Osteocyte (in vitro differentiated cells): ENCODE measurements around the gene ATP8B4. TPM values are rescaled to one million over a fixed set of nuclear protein-coding genes. Genes with fewer than 3 reads are reported as not detected.

Experiments used
- DNase-seq: peaks from one replicate; pipeline ENCODE4 v3.0.0; 2021; ENCODE audit warnings: mixed read lengths; ENCODE audit not compliant: unreplicated experiment; ENCODE audit errors: extremely low spot score
- H3K27ac Mint-ChIP-seq: one replicate; pipeline ENCODE4 v1.8.0; 2021; ENCODE audit warnings: mild to moderate bottlenecking, mixed read lengths; ENCODE audit not compliant: unreplicated experiment
- H3K27me3 Mint-ChIP-seq: one replicate; pipeline ENCODE4 v1.8.0; 2021; ENCODE audit warnings: mixed read lengths; ENCODE audit not compliant: unreplicated experiment
- H3K36me3 Mint-ChIP-seq: one replicate; pipeline ENCODE4 v1.8.0; 2021; ENCODE audit warnings: mixed read lengths; ENCODE audit not compliant: unreplicated experiment
- H3K4me1 Mint-ChIP-seq: one replicate; pipeline ENCODE4 v1.8.0; 2021; ENCODE audit warnings: mixed read lengths; ENCODE audit not compliant: unreplicated experiment
- H3K4me3 Mint-ChIP-seq: one replicate; pipeline ENCODE4 v1.8.0; 2021; ENCODE audit warnings: mild to moderate bottlenecking, moderate library complexity, mixed read lengths; ENCODE audit not compliant: unreplicated experiment
- H3K9me3 Mint-ChIP-seq: one replicate; pipeline ENCODE4 v1.8.0; 2021; ENCODE audit warnings: mixed read lengths; ENCODE audit not compliant: unreplicated experiment
- total RNA-seq: library from RNA; stranded (reverse); gene quantifications from 2 replicates; pipeline ENCODE4 v1.2.1, GENCODE V29; 2021
- TF ChIP-seq, protein P1 (sequence below): fragments of 200-600 bp; sonication (generic); IDR thresholded peaks from 2 replicates; pipeline ENCODE4 v1.5.0; 2021; ENCODE audit warnings: antibody characterized with exemption, mild to moderate bottlenecking, moderate library complexity

ATP8B4 gene
- total RNA-seq, 1 donor from 2014 or later = not detected

DNA sequence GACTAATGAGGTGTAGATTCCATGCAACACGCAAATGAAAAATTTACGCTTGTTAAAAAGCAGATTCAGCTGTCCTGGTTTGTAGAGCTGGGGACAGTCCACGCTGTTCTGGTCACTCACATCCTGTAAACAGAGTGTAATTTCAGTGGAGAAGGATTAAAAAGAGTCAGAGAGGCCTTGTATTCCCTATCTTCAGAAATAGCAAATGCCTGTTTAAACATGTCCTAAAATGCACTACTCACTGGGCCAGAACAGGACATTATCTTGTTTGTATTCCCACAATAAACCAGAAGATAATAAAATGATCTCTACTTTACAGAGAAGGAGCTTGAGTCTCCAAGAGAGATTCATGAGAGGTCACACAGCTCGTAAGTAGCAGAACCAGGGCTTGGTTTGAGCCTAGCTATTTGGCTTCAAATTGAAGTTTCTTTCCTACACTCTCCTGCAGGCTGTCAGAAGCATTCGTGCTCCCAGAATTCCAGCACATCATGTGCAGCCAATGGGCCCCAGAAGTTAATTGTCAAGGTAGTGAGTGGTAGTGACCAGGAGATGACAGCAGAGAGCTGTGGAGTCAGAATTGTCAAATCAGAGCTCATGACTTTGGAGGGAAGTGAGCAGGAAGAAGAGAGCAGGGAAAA, 242.5 kb downstream of the ATP8B4 start:
- no peak for DNase-seq
- Mint-ChIP-seq H3K36me3 (no peaks in the 10 kb centered on the region), H3K4me3 (no peak overlapping the region), H3K27ac (no peak overlapping the region), H3K27me3 (peaks cover 3% of the 10 kb centered on the region), H3K4me1 (peaks cover 2% of the 10 kb centered on the region), H3K9me3 (no peaks in the 10 kb centered on the region)
- TF ChIP-seq, protein P1, sequence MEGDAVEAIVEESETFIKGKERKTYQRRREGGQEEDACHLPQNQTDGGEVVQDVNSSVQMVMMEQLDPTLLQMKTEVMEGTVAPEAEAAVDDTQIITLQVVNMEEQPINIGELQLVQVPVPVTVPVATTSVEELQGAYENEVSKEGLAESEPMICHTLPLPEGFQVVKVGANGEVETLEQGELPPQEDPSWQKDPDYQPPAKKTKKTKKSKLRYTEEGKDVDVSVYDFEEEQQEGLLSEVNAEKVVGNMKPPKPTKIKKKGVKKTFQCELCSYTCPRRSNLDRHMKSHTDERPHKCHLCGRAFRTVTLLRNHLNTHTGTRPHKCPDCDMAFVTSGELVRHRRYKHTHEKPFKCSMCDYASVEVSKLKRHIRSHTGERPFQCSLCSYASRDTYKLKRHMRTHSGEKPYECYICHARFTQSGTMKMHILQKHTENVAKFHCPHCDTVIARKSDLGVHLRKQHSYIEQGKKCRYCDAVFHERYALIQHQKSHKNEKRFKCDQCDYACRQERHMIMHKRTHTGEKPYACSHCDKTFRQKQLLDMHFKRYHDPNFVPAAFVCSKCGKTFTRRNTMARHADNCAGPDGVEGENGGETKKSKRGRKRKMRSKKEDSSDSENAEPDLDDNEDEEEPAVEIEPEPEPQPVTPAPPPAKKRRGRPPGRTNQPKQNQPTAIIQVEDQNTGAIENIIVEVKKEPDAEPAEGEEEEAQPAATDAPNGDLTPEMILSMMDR = no peak

DNA sequence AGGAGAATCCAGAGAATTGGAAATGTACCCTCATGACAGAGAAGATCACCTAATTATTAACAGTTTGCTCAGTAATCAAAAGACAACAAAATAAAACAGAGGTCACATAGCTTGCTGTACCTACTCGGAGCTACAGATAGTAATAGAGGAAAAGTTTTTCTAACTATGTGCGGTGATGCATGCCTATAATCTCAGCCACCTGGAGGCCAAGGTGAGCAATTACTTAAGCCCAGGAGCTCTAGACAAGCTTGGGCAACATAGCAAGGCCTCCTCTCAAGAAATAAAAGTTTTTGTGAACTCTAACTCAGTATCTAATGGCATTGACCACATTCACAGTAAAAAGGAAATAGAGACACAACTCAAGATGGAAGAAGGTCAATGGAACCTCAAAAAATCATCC, 243.6 kb downstream of the ATP8B4 start:
- H3K27me3 Mint-ChIP-seq = peaks cover 3% of the 10 kb centered on the region
- no peaks in the 10 kb centered on the region for H3K9me3 Mint-ChIP-seq
- no peak for DNase-seq
- TF ChIP-seq, protein P1 = no peak
- H3K36me3 Mint-ChIP-seq = no peaks in the 10 kb centered on the region
- no peak overlapping the region for H3K27ac Mint-ChIP-seq
- no peak overlapping the region for H3K4me3 Mint-ChIP-seq
- peaks cover 2% of the 10 kb centered on the region for H3K4me1 Mint-ChIP-seq

DNA sequence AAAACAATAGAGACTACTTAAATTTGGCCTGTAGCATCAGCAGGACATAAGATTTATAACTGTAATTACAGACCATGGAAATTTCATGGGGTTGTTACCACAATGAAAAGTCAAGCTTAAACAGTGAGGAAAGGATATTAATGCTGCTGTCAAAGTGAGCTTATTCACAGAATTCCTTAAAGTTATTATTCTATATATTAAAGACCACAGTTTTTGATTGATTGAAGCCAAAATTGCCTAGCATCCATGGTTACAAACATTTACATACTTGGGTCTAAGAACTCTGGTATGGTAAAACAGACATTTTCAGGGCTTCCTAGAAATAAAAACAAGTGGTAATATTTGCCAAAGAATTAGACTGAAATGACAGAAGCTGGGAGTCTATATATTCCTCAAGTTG, 248.6 kb downstream of the ATP8B4 start:
- Mint-ChIP-seq H3K36me3 (no peaks in the 10 kb centered on the region), H3K9me3 (no peaks in the 10 kb centered on the region), H3K4me1 (no peaks in the 10 kb centered on the region), H3K27ac (no peak overlapping the region), H3K4me3 (no peak overlapping the region), H3K27me3 (peaks cover 21% of the 10 kb centered on the region)
- TF ChIP-seq, protein P1 = no peak
- DNase-seq = no peak

DNA sequence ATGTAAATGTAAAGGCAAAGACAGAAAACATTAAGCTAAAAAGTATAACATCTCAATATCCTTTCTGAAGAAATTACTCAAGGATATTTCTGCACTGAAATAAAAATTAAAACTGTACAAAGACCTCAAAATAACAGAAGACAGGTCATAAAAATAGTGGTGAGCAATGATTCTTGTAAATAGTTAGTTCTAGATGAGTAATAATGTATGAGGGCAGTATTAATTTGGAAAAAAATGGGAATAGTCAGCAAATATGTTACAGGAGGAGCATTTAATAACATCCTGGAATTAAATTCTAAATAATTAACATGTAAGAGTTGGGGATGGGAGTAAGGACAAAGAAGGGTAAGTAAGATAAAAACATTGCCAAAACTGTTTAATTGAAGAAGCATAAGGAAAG, 250.7 kb downstream of the ATP8B4 start:
- Mint-ChIP-seq H3K27ac (no peak overlapping the region), H3K4me1 (no peaks in the 10 kb centered on the region), H3K36me3 (no peaks in the 10 kb centered on the region), H3K9me3 (no peaks in the 10 kb centered on the region), H3K27me3 (peaks cover 21% of the 10 kb centered on the region), H3K4me3 (no peak overlapping the region)
- TF ChIP-seq, protein P1 = no peak
- DNase-seq = no peak

DNA sequence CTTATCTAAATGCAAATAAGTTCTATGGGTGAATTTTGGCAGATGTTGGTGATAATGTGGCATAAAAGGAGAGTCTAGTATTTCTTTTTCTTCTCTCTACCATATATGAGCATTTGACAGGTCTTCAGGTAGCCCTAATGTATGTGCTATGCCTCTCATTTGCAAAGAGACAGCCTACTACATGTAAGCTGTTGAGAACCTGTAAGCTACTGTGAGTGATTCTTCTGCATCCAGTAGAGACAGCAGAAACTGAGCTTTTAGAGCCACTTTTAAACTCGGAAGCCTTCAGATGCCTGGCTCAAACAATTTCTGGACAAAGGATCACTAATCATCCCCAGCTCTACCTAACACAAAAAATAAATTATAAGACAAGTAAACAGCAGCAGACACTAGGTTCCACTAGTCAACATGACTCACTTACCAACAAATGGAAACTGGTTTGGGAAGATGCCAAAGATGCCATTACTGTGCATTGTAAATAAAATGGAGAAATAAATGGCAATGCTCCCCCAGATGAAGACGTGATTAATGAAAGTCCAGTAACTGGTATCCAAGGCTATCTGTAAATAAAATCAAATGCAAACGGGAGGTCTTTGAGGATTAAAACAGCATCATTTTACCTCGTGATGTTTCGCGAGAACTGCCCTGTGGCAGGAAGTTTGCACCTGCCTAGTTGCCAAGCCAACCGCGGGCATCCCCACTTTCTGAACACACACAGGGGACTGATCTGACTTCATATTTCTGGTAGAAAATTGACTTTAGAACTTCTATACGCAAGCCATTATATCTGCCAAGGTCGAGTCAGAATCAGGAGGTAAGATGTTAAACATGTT, 252.9 kb downstream of the ATP8B4 start:
- DNase-seq = no peak
- peaks cover 21% of the 10 kb centered on the region for H3K27me3 Mint-ChIP-seq
- H3K9me3 Mint-ChIP-seq = no peaks in the 10 kb centered on the region
- H3K4me1 Mint-ChIP-seq = no peaks in the 10 kb centered on the region
- no peak overlapping the region for H3K27ac Mint-ChIP-seq
- H3K4me3 Mint-ChIP-seq = no peak overlapping the region
- TF ChIP-seq, protein P1 = no peak
- H3K36me3 Mint-ChIP-seq = no peaks in the 10 kb centered on the region
